Umbilical cord (tissue), 2 donors: Measurements from ENCODE around the gene FMOD. TPM values are rescaled to one million over a fixed set of nuclear protein-coding genes. Genes with fewer than 3 reads are reported as not detected.

Experiments
- DNase-seq: peaks from one replicate; pipeline ENCODE4 v3.0.0-alpha.2; 2015; ENCODE audit warnings: low spot score
- total RNA-seq: library from RNA; depleted of rRNA; stranded (reverse); fragments of >200 nt; gene quantifications from one replicate; pipeline ENCODE4 v1.2.3, GENCODE V29; 2014; ENCODE audit warnings: low replicate concordance; ENCODE audit not compliant: insufficient read depth

FMOD gene
- total RNA-seq, 1 donor from 2014 or later: 227 TPM

DNA sequence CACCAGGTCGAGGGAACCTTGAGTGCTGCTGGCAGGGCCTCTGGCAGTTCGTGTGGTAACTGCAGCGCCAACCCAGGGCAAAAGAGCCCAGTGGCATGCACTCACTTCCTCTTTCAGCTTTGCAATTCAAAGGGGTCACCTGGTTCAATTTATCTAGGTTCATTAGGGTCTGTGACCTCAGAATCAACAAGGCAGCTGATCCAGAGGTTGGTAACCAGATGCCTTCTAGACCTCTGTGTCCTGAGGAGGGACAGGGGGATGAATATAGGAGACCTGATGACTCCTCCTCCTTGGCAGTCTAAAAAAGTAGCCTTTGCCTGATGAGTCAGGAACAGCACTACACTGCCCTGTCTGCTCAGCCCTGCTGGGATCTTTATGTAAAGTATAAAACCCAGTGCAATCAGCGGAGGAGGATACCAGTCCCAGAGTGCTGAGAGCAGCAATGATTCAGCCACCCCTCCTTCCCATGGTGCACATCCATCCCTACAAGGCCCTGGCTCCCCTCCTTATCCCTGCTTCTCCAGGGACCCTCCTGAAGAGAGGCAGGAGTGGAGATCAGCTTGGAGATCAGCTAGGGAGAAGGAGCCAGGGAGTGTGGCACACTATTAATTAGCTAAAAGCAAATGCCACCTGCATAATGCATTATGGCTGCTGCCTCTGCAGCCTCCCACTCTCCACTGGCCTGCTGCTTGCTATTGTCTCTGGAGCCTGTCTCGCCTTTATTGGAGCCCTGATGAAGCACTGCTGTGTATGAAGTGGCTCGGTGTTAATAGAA lies 11.2 kb upstream of the FMOD start:
- DNase-seq: peak; percentile 91

DNA sequence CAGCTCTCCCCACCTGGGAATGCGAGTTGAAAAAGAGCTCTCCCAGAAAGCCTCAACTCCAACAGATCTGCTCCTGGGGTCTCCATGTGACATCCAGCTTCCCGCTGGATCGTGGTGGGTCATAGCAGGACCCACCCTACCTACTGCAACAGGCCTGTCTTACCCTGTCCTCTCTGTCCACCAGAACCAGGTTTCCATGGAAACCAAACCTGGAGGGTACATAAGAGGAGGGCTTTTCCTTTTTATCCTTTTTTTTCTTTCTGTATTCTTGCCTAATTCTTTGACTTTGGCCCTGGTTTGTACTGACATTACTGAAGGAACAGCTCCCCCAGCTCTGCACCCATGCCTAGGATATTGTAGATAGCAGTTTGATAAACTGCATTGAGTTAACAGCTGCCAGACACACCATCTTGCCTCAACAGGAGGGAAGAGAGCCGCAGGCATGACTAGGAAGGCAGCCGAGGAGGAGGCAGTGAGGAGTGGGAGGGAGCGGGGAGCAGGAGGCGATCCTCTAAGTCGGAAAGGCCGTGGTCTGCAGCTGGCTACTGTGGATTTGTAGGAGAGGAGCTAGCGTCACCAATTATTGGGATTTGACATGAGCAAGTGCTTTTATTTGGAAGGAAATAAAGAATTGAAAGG lies 9.7 kb upstream of the FMOD start:
- DNase-seq: no peak

DNA sequence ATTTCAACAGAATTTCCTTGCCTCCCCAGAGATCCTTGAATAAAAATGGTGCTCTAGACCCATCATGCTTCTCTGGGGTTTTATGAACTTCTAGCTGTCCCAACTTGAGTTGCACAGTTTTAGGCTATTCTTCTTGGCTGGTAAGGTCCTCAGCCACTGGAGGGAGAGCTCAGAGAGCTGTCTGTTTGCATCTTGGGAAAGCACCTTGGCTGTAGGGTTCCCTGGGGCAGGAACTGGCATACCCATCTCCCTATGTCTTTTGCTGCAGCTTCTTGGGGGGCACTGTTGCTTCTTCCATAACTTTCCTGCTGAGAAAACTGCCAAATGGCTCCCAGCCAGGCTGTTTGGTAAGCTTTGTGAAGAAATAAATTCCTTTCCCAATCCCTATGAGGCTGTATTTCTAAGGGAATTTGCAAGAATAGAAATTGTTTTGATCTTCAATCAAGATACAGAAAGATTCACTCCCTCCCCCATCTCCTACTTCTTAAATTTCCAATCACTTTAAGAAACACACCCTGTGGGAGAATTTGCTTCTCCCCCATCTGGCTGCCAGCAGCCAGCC lies 8.2 kb upstream of the FMOD start:
- peak; percentile 79 for DNase-seq

DNA sequence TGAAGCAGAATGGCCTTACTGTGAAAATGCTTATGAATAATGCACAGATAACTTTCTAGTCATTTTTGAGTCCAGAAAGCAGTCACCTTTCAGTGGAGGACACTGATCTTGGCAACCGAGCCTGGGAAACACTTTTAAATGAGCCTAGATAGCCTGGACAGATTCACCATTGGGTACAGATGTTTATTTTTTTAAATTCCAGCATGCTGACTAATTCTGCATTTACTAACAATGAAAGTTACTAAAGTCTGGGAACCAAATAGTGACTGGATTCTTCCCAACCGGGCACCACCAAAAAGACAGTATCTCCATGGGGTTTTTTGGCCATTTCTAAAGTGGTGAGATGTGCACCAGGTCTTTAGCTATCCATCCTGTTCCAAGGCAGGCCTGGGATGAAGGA lies 3.3 kb upstream of the FMOD start:
- no peak for DNase-seq

DNA sequence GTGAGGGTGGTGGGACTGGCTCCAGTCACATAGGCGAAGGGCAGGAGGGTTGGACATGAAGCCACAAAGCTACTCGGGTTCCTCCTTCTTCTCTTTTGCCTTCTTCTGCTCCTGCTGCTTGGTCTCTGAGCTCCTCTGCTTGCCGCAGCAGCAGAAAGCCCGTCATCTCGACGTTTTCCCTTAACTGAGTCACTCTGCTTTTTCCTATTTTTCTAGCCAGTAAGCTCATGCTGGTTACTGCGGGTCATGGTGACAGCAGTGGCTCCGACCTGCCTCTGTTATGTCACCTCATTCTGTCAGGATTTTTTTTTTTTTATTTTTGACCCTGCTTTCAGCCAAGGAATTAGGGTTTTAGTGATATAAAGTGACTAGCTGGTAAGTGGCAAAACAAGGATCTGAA lies 2.6 kb upstream of the FMOD start:
- DNase-seq: no peak

DNA sequence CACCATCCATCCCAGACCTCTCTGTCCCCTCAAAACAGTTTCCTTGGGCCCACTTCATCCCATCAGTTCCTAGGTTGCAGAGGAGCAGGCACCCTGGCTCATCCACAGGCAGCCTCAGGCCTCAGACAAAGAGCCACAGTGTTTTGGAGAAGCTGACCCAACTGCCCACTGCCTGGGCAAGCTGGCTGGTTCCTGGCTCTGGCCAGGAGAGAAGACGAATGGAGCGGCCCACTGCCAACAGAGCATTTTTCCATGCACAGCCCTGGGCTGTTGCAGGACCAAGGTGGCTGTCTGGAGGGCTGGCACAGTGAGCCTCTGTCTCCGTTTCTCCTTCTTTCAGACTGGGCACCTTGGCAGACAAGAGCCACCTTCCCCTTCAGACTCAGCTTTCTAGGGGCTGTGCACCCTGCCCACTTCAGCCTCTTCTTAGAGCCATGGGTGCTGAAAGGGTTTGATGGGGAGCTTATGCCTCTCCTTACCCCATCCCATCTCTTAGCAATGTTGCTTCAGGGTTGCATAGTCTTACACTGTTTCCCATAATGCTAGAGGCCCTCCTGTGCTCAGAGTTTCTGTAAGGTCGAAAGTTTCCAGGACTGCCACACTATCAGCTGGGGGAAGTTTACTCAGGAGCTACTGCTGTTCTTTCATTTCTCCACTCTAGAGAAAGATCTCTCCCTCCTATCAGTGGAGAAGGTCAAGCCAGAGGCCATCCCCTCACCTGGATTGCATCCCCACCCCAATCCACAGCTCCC lies 973 bp downstream of the FMOD start:
- no peak for DNase-seq

DNA sequence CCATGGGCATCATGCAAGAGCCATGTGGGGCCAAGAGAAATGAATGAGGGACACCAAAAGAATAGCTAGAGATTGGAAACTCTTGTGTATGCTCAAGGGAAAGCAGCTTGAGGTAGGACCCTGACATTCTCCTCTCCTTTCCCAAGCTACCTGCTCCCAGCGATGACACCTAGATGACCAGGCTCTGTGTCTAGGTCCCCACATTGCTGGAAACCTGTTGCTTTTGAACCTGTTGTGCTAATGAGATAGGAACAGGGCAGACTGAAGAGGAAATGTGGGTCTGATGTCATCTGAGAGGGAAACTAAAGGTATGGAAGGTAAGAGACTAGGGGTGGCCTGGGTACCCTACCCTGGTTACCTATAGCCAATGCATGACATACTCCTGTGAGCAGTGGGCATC lies 1.8 kb downstream of the FMOD start:
- DNase-seq: no peak

DNA sequence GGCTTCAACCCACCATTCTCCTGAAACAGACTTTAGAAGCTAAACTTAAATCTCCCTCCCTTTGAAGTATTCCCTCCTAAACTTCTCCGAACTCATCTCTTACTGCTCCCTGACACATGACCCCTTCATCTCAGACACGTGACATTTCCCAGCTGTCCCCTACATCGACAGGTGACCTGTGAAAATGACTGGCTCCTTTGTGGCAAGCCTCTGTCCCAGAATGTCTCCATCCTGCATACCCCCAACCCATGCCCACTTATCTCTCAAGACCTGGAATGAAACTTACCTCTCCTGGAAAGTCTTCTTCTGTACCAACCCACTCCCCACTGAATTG lies 4.2 kb downstream of the FMOD start:
- no peak for DNase-seq

DNA sequence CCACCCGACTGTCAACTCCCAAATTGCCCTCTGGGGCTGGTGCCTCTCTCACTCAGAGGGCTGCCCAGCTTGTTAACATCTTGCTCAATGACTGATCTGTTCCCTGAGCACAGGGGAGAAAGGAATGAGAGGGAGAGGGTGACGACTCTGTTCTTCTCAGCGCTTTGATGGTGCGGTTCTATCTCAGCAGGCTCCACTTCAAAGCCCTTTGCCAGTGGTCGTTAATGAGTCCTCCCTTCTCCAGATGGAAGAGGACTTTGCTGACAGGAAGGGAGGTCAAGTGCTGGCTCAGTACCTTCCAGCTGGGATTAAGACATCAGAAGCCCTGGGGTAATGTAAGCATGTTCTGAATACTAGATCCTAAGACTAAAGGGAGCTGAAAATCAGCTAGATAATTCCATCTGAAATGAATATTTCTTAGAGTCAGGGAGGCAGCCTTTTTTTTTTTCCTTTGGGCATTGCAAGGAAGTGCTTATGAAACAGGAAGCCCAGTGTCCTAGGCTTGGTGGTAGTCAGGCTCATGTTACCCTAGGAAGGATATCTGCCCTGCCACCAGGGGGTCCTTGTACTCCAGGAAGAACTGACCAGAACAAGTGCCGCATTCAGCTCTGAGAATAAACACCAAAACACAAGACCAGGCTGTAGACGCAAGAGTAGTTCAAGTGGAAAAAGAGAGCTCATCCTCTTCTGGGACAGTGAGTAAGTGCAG lies 4.7 kb downstream of the FMOD start:
- DNase-seq: peak; percentile 89

DNA sequence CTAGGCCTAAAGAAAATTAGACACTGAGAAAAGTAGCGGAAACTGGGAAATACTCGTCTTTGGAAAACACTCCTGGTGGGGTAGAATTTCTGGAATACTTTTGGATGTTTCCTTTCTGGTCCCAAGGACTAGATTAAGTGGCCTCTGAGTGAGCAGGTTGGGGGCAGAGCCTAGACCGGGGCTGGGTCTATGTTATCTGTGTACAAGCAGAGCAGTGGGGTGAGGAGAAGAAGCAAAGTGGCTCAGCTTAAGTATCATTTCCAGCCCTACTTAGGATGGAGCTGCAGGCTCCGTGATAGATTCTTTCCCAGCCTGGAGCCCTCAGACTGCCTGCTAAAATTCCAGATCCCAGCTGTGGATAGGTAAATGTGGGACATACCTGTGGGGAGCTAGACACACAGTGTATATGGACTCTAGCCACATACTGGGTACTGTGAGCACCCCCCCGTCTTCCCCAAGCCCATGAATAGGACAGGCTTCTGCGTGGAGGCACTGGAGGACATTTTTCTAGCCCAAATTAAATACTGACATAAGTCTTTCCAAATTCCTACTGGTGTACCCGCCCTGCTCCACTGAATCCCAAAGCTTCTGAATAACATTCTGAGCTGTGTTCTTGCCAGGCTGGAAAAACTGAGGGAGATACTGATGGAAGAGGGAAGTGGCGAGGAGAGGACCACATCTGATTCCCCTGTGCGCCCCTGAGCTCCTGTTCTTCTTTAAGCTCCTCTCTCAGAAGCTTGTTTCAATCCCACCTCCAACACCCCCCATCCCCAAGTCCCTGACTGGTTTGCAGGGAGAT lies 6.8 kb downstream of the FMOD start:
- peak; percentile 57 for DNase-seq

DNA sequence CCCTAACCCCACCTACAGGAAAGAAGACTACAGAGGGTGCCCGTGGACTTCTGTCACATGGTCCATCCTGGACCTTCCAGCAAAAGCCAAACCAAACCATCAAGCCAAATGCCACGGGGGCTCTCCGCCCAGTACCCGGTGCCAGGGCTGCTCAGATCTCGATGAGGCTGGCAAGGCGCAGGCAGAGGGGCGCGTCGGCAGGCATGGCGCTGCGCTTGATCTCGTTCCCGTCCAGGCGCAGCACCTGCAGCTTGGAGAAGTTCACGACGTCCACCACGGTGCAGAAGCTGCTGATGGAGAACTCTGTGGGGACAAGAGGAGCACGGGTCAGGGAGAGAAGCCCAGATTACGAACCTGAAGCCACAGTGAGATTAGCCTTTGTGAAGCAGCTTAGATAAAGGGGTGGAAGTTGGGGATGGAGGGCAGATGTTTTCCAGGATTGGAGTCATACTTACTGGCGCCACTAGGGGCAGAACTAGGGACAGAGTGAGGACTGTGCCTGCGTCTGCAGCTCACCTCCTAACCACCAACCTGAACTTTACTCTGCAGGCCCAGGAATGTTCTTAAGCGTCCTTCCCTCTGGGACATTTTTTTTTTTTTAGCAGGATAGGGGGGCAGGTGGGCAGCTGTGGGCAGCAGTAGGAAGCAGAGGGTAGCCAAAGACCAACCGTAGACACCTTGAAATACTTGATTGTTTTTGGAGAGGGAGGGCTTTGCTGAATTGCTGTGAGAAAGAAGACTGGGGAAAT lies 8.6 kb downstream of the FMOD start:
- DNase-seq: peak; percentile 54

DNA sequence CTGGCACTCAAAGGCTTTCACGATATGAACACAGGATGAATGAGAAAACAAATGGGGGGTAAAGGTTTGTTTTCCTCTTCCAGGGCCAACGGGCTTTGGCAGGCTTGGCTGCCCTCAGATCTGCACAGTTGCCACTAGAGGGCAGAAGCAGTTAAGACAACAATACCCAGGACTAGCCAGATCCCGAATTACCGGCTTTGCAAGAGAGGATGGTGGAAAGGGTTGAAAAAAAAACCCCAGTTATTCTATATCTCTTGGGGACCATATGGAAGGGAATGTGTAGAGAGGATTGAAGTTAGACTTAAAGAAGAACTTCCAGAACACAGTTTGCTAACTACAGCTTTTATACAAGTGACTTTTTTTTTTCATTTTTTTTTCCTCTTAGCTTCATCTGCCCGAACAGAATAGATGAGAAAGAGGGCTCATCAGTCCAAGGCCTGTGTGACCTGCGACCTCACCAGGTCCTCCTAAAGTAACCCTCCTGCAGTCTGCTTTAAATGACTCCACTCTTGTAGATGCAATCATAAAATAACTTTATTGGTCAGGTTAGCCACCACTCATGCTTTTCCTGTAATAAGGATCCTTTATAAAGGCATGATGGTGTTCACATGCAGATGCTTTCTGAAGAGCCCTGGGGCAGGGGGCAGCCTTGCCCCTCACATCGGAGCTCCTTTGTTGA lies 10.7 kb downstream of the FMOD start:
- DNase-seq: peak; percentile 93

DNA sequence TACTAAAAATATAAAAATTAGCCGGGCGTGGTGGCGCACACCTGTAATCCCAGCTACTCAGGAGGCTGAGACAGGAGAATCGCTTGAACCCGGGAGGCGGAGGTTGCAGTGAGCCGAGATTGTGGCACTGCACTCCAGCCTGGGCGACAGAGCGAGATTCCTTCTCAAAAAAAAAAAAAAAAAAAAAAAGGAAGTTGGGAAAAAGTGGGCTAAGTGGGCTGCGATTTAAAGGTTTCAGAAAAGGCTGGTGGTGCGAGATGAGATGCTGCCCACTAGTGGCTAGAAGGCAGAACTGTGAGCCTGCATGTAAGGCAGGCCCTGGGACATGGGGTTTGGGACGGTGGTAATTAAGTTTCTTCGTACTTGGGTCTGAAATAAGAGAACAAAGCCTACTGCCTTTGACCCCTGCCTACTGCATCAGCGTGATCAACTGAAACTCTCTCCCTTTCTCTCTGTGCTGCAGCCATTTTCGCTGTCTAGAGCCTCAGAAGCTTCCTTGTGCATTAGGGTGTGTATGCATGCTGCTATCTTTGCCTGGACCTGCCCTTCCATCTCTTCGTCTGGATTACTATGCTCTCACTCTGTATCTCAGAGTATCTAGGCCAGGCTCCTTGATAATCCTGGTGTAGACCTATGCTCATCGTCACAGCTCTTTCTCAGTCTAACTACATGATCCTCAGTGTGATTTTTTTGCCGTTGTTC lies 12.4 kb downstream of the FMOD start:
- DNase-seq: peak; percentile 79

DNA sequence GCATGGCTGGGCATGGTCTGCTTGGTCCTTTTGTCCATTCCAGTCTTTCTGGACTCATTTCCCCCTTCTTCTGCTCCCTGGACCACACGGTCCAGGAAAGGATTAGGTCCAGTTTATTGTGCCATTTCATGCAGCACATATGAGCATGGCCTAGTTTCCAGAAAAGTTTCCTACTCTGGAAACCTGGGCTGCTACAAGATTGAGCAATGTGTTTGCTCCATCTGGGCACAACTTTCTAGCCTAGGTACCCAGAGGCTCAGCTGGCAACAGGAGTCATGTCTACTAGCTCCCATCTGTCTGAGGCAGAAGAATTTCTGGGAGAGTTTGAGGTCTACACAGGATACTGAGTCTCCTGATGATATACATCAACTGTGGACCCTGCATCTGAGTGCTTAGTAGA lies 14.8 kb downstream of the FMOD start:
- no peak for DNase-seq

DNA sequence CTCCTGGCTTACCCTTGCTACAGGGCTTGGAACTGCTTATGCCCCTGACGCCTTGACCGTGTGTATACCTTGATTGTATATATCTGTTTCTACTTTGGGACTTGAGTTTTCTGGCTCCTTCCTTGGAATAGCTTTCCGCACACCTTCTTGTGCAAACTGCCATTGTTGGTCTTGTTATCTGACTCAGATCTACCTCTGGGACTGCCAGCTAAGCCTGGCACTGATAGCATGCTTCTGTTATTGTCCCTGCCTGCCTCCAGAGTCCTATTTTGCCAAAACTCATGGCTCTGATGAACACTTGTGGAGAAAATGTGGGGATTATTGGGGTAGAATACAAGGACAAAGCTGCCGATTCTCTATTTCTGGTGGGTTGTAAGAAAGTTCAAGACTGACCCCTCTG lies 15.4 kb downstream of the FMOD start:
- DNase-seq: no peak

DNA sequence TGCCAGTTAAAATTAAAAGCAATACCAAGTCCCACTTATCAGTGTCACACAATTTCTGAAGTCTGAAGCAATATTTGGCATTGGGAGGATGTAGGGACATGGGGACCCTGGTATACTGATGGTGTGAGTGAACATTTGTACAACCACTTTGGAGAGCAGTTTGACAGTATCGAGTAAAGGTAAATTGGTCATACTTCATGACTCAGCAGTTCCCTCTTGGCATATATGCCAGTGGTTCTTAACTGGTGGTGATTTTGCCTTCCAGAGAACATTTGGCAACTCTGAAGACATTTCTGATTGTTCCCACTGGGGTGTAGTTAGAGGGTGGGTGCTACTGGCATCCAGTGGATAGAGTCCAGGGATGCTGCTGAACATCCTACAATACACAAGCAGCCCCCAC lies 19.7 kb downstream of the FMOD start:
- DNase-seq: no peak

DNA sequence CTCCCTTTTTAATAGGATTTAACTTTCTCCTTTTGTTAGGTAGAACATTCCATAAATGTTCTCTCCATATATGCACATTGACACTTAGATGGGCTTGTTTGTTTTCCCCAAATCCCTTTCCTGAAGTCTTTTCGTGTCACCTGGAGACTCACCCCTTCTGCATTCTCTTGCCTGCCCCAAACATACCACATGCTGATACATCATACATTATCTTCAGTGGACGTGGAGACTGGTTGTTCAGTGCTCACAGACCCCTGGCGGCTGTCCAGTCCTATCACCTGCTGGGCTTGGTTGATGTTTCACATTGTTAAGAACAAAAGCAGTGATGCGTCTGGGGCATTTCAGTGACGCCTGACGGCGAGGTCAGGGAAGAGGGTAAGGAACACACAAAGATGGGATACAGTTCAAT lies 22.2 kb downstream of the FMOD start:
- no peak for DNase-seq

DNA sequence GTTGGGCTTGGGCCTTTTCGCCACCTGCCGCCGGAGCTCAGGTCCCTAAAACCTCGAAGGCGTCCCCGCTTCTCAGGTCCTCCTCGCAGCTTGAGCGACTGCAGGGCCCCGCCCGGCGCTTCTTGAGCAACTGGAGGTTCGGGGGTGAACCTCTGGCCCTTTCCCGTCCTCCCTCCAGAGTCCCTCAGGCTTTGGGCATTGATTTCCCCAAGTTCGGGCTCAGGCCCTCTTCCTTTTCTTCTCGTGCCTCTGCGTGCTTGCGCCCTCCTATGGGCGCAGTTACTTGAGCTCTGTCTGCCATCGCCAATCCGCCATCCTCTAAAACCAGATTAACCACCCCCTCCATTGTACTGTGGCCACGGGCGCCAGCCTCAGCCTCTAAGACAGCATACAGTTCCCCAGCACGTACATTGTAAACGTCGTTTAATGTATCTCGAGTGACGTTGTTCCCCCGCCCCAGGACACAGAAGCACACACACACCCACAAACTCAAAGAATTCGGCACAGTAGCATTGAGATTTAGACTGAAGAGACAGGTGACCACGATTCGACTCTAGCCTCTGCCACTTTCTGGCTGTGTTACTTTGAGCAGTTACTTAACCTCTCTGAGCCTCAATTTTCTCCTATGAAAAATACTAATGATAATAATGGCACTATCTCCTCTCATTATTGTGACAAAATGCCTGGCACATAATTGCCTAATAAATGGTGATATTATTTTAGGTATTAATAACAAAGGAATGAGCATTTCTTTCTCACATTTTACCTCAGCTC lies 23.1 kb downstream of the FMOD start:
- DNase-seq: peak; percentile 85
